ENCODE data around the gene ITPR1. TPM values are rescaled to one million over a fixed set of nuclear protein-coding genes. Genes with fewer than 3 reads are reported as not detected.
A peak's percentile ranks its signal among the peaks of the same experiment; 100 is the strongest.

ITPR1 gene
- total RNA-seq, 1 donor from 2014 or later, result 6.7 TPM

DNA sequence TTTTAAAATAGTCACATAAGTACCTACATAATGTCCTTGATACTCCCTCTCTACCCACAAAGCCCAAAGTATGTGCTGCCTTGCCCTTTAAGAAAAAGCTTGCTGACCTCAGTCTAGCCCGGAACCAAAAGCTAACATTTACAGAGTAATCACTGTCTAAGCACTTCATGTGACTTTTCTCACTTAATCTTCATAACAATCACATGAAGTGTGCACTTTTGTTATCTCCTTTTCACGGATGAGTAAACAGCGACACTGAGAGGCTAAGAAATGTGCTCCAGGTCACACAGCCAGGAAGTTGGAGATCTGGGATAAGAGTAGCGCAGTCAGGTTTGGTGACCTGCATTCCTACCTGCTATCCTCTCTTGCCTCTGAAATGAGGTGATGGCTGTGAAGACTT is 194.0 kb downstream of the ITPR1 start:
- FAIRE-seq (no peak), DNase-seq (ENCODE audit: low read depth) (peak; percentile 56)
- Histone ChIP-seq H3K27me3 (ENCODE audit: insufficient read depth, low read length) (no peaks in the 10 kb centered on the region), H3K36me3 (ENCODE audit: insufficient read depth, low read length) (no peaks in the 10 kb centered on the region), H3K4me3 (ENCODE audit: insufficient read depth, low read depth, low read length) (no peak overlapping the region), H2AFZ (ENCODE audit: low read depth, low read length) (no peak overlapping the region), H3K9me3 (ENCODE audit: insufficient read depth, low read depth, low read length) (no peaks in the 10 kb centered on the region), H3K4me2 (ENCODE audit: low read length) (no peak overlapping the region), H3K9ac (ENCODE audit: low read length) (no peak overlapping the region), H3K4me1 (ENCODE audit: insufficient read depth, low read length) (no peaks in the 10 kb centered on the region), H3K27ac (ENCODE audit: low read depth, low read length) (no peak overlapping the region), H4K20me1 (ENCODE audit: insufficient read depth, low read length) (no peaks in the 10 kb centered on the region), H3K79me2 (ENCODE audit: insufficient read depth, low read length) (no peaks in the 10 kb centered on the region)
- Mint-ChIP-seq H3K4me3 (ENCODE audit: unreplicated experiment) (no peak overlapping the region), H3K9me3 (ENCODE audit: unreplicated experiment) (no peaks in the 10 kb centered on the region), H3K36me3 (ENCODE audit: low read depth, unreplicated experiment) (peaks cover 11% of the 10 kb centered on the region), H3K27ac (ENCODE audit: unreplicated experiment) (no peak overlapping the region), H3K4me1 (ENCODE audit: low read depth, unreplicated experiment) (peaks cover 6% of the 10 kb centered on the region), H3K27me3 (ENCODE audit: low read depth, unreplicated experiment) (no peaks in the 10 kb centered on the region)
- TF ChIP-seq EZH2 (IDR thresholded peaks at IDR 0.05; ENCODE audit: insufficient read depth, low read length), result no peak
- TF ChIP-seq, protein P1, sequence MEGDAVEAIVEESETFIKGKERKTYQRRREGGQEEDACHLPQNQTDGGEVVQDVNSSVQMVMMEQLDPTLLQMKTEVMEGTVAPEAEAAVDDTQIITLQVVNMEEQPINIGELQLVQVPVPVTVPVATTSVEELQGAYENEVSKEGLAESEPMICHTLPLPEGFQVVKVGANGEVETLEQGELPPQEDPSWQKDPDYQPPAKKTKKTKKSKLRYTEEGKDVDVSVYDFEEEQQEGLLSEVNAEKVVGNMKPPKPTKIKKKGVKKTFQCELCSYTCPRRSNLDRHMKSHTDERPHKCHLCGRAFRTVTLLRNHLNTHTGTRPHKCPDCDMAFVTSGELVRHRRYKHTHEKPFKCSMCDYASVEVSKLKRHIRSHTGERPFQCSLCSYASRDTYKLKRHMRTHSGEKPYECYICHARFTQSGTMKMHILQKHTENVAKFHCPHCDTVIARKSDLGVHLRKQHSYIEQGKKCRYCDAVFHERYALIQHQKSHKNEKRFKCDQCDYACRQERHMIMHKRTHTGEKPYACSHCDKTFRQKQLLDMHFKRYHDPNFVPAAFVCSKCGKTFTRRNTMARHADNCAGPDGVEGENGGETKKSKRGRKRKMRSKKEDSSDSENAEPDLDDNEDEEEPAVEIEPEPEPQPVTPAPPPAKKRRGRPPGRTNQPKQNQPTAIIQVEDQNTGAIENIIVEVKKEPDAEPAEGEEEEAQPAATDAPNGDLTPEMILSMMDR (IDR thresholded peaks at IDR 0.05; ENCODE audit: insufficient read depth, low read depth, low read length), result no peak

DNA sequence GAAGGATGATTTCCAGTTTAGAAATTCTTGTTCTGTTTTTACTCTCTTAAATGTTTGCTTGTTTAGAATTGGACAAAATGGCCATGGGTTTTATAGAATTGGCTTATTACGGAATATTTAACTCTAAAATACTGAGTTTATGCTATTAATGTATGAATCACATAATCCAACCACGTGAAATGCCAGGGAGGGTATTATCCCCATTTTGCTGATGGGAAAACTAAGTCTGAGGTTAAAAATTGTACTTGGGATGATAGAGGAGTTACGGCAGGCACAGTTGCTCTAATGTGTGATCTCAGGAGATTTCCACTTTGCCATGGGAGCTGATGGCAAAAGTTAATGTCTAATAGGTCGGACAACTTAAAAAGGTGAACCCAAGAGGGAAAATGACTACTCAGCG is 194.4 kb downstream of the ITPR1 start:
- Mint-ChIP-seq H3K27me3 (ENCODE audit: low read depth, unreplicated experiment) (no peaks in the 10 kb centered on the region), H3K27ac (ENCODE audit: unreplicated experiment) (no peak overlapping the region), H3K4me1 (ENCODE audit: low read depth, unreplicated experiment) (peaks cover 6% of the 10 kb centered on the region), H3K9me3 (ENCODE audit: unreplicated experiment) (no peaks in the 10 kb centered on the region), H3K4me3 (ENCODE audit: unreplicated experiment) (no peak overlapping the region), H3K36me3 (ENCODE audit: low read depth, unreplicated experiment) (peaks cover 11% of the 10 kb centered on the region)
- Histone ChIP-seq H3K27me3 (ENCODE audit: insufficient read depth, low read length) (no peaks in the 10 kb centered on the region), H3K9me3 (ENCODE audit: insufficient read depth, low read depth, low read length) (no peaks in the 10 kb centered on the region), H3K79me2 (ENCODE audit: insufficient read depth, low read length) (no peaks in the 10 kb centered on the region), H4K20me1 (ENCODE audit: insufficient read depth, low read length) (no peaks in the 10 kb centered on the region), H3K27ac (ENCODE audit: low read depth, low read length) (no peak overlapping the region), H3K4me2 (ENCODE audit: low read length) (no peak overlapping the region), H2AFZ (ENCODE audit: low read depth, low read length) (no peak overlapping the region), H3K9ac (ENCODE audit: low read length) (no peak overlapping the region), H3K4me3 (ENCODE audit: insufficient read depth, low read depth, low read length) (no peak overlapping the region), H3K36me3 (ENCODE audit: insufficient read depth, low read length) (no peaks in the 10 kb centered on the region), H3K4me1 (ENCODE audit: insufficient read depth, low read length) (no peaks in the 10 kb centered on the region)
- no peak for FAIRE-seq
- TF ChIP-seq, protein P1 (IDR thresholded peaks at IDR 0.05; ENCODE audit: insufficient read depth, low read depth, low read length), result no peak
- TF ChIP-seq EZH2 (IDR thresholded peaks at IDR 0.05; ENCODE audit: insufficient read depth, low read length), result no peak
- DNase-seq (ENCODE audit: low read depth), result no peak

DNA sequence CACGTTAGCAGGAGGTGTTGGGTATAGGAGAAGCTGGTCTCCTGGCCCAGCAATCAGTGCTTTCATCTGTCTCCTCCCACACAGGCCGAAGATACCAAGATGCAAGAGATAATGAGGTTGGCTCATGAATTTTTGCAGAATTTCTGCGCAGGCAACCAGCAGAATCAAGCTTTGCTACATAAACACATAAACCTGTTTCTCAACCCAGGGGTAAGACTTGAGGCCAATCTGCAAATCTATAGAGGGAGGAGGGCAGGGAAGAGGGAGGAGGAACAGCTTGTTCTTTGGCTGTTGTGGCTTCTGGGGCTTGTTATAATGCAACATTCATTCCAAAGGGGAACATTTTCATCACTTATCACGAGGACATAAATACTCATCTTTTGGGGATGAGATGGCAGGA is 195.3 kb downstream of the ITPR1 start:
- Mint-ChIP-seq H3K4me3 (ENCODE audit: unreplicated experiment) (no peak overlapping the region), H3K27ac (ENCODE audit: unreplicated experiment) (no peak overlapping the region), H3K4me1 (ENCODE audit: low read depth, unreplicated experiment) (peaks cover 6% of the 10 kb centered on the region), H3K27me3 (ENCODE audit: low read depth, unreplicated experiment) (no peaks in the 10 kb centered on the region), H3K9me3 (ENCODE audit: unreplicated experiment) (no peaks in the 10 kb centered on the region), H3K36me3 (ENCODE audit: low read depth, unreplicated experiment) (peaks cover 10% of the 10 kb centered on the region)
- no peaks in the 10 kb centered on the region for H4K20me1 ChIP-seq (ENCODE audit: insufficient read depth, low read length)
- no peaks in the 10 kb centered on the region for H3K27me3 ChIP-seq (ENCODE audit: insufficient read depth, low read length)
- H3K9me3 ChIP-seq (ENCODE audit: insufficient read depth, low read depth, low read length), result no peaks in the 10 kb centered on the region
- DNase-seq (ENCODE audit: low read depth), result no peak
- H3K4me2 ChIP-seq (ENCODE audit: low read length), result no peak overlapping the region
- FAIRE-seq, result no peak
- H3K79me2 ChIP-seq (ENCODE audit: insufficient read depth, low read length), result no peaks in the 10 kb centered on the region
- no peak for TF ChIP-seq EZH2 (IDR thresholded peaks at IDR 0.05; ENCODE audit: insufficient read depth, low read length)
- TF ChIP-seq, protein P1 (IDR thresholded peaks at IDR 0.05; ENCODE audit: insufficient read depth, low read depth, low read length), result no peak
- H3K4me3 ChIP-seq (ENCODE audit: insufficient read depth, low read depth, low read length), result no peak overlapping the region
- H3K27ac ChIP-seq (ENCODE audit: low read depth, low read length), result no peak overlapping the region
- no peaks in the 10 kb centered on the region for H3K4me1 ChIP-seq (ENCODE audit: insufficient read depth, low read length)
- no peak overlapping the region for H3K9ac ChIP-seq (ENCODE audit: low read length)
- H3K36me3 ChIP-seq (ENCODE audit: insufficient read depth, low read length), result no peaks in the 10 kb centered on the region
- H2AFZ ChIP-seq (ENCODE audit: low read depth, low read length), result no peak overlapping the region
